HepG2 (cell line): Measurements from ENCODE around the gene SH2D3A. TPM values are rescaled to one million over a fixed set of nuclear protein-coding genes. Genes with fewer than 3 reads are reported as not detected.
A peak's percentile ranks its signal among the peaks of the same experiment; 100 is the strongest.

Experiments
- ARID2 ChIP-seq: sonication (generic); formaldehyde crosslinking; IDR thresholded peaks from 2 replicates; pipeline ENCODE4 v1.8.1; 2022; ENCODE audit warnings: mild to moderate bottlenecking, missing genetic modification reagents, borderline replicate concordance
- ASH2L ChIP-seq: fragments of 300-600, 200-600 bp; sonication (generic); IDR thresholded peaks from 2 replicates; pipeline ENCODE4 v1.7.0; 2017; ENCODE audit warnings: low read depth, mild to moderate bottlenecking, moderate library complexity, mixed read lengths, low read length; ENCODE audit not compliant: insufficient read length
- CCDC6 ChIP-seq: sonication (generic); formaldehyde crosslinking; IDR thresholded peaks from 2 replicates; pipeline ENCODE4 v1.8.1; 2022; ENCODE audit warnings: mild to moderate bottlenecking, missing genetic modification reagents, moderate library complexity
- GABPB1 ChIP-seq: IDR thresholded peaks from 2 replicates; pipeline ENCODE4 v1.6.1; 2016; ENCODE audit warnings: mild to moderate bottlenecking, missing genetic modification reagents, moderate library complexity, missing compliant biosample characterization
- KLF12 ChIP-seq: sonication (generic); formaldehyde crosslinking; IDR thresholded peaks from 2 replicates; pipeline ENCODE4 v1.4.0; 2020; ENCODE audit warnings: missing genetic modification reagents, borderline replicate concordance
- KMT2B ChIP-seq: IDR thresholded peaks from 2 replicates; pipeline ENCODE4 v1.6.1; 2016; ENCODE audit warnings: missing genetic modification reagents, missing compliant biosample characterization
- NFE2 ChIP-seq: sonication (generic); formaldehyde crosslinking; IDR thresholded peaks from 2 replicates; pipeline ENCODE4 v1.4.0; 2020; ENCODE audit warnings: missing genetic modification reagents
- NFE2L1 ChIP-seq: sonication (generic); formaldehyde crosslinking; IDR thresholded peaks from 2 replicates; pipeline ENCODE4 v1.4.0; 2020; ENCODE audit warnings: missing genetic modification reagents, mild to moderate bottlenecking, borderline replicate concordance
- NONO ChIP-seq, 2 experiments: fragments of 450-650 bp in 1 of 2; sonication (generic) in 1 of 2; formaldehyde crosslinking in 1 of 2; IDR thresholded peaks in 1 of 2; conservative IDR thresholded peaks in 1 of 2; 2 replicates each; pipeline versions ENCODE4 v1.6.1 to v1.8.0; 2017 to 2022; ENCODE audit warnings: mild to moderate bottlenecking in 1 of 2, missing genetic modification reagents in 1 of 2, moderate library complexity in 1 of 2
- TCF12 ChIP-seq, 2 experiments: fragments of 450-650 bp in 1 of 2; sonication (generic) in 1 of 2; formaldehyde crosslinking in 1 of 2; IDR thresholded peaks; 2 replicates each; pipeline versions ENCODE4 v1.6.1 to v1.8.0; 2017 to 2022; ENCODE audit warnings: antibody characterized with exemption in 1 of 2, mild to moderate bottlenecking in 1 of 2, missing genetic modification reagents in 1 of 2, moderate library complexity in 1 of 2
- XRCC5 ChIP-seq: fragments of 200-400 bp; formaldehyde crosslinking; optimal IDR thresholded peaks from 2 replicates; pipeline ENCODE3; 2017; ENCODE audit warnings: mild to moderate bottlenecking, low read length
- ZNF317 ChIP-seq: sonication (generic); formaldehyde crosslinking; IDR thresholded peaks from 2 replicates; pipeline ENCODE4 v1.5.0; 2020; ENCODE audit warnings: mild to moderate bottlenecking, missing genetic modification reagents
- ZNF496 ChIP-seq: sonication (generic); formaldehyde crosslinking; IDR thresholded peaks from 2 replicates; pipeline ENCODE4 v1.8.1; 2023; ENCODE audit warnings: mild to moderate bottlenecking, moderate library complexity, missing genetic modification reagents; ENCODE audit not compliant: insufficient replicate concordance
- ZNF782 ChIP-seq: sonication (generic); formaldehyde crosslinking; IDR thresholded peaks from 2 replicates; pipeline ENCODE4 v1.4.0; 2020; ENCODE audit warnings: missing genetic modification reagents, mild to moderate bottlenecking, borderline replicate concordance
- polyA plus RNA-seq, 8 experiments: library from polyadenylated mRNA; depleted of rRNA in 3 of 8; stranded (reverse) in 7 of 8; unstranded in 1 of 8; fragments of >200 nt; fragmentation: Illumina TruSeq in 4 of 8; extraction: Trizol in 4 of 8; gene quantifications; 2 replicates each; pipeline versions ENCODE4 v1.2.1 to v1.2.3, GENCODE V29; 2011 to 2016; ENCODE audit warnings: low read depth in 4 of 8, missing spikeins in 1 of 8, mixed read lengths in 1 of 8; ENCODE audit not compliant: insufficient read depth in 1 of 8
- total RNA-seq, 5 experiments: library from RNA; depleted of rRNA; stranded (reverse); fragments of >200 nt; fragmentation: Illumina TruSeq; extraction: Trizol; gene quantifications; 2 replicates each; pipeline ENCODE4 v1.2.3, GENCODE V29; 2016; ENCODE audit warnings: low read depth in 1 of 5
- TF ChIP-seq, protein P1 (sequence below): sonication (generic); formaldehyde crosslinking; IDR thresholded peaks from 2 replicates; pipeline ENCODE4 v1.8.0; 2022; ENCODE audit warnings: mild to moderate bottlenecking, missing genetic modification reagents; ENCODE audit not compliant: insufficient replicate concordance
- TF ChIP-seq, protein P2 (sequence below): IDR thresholded peaks from 2 replicates; pipeline ENCODE4 v1.6.1; 2018; ENCODE audit warnings: missing genetic modification reagents, mild to moderate bottlenecking, missing compliant biosample characterization
- TF ChIP-seq, protein P3 (sequence below): sonication (generic); formaldehyde crosslinking; IDR thresholded peaks from 2 replicates; pipeline ENCODE4 v1.5.0; 2020; ENCODE audit warnings: mild to moderate bottlenecking, missing genetic modification reagents
- TF ChIP-seq, protein P4 (sequence below): sonication (generic); formaldehyde crosslinking; IDR thresholded peaks from 2 replicates; pipeline ENCODE4 v1.5.0; 2020; ENCODE audit warnings: mild to moderate bottlenecking, missing genetic modification reagents, borderline replicate concordance

The SH2D3A gene
- total and polyA plus RNA-seq, 2 of the 13 experiments (the other 11 are each of a cell fraction or from before 2014, with no cell fraction given): 1.0 to 2.2 TPM

DNA sequence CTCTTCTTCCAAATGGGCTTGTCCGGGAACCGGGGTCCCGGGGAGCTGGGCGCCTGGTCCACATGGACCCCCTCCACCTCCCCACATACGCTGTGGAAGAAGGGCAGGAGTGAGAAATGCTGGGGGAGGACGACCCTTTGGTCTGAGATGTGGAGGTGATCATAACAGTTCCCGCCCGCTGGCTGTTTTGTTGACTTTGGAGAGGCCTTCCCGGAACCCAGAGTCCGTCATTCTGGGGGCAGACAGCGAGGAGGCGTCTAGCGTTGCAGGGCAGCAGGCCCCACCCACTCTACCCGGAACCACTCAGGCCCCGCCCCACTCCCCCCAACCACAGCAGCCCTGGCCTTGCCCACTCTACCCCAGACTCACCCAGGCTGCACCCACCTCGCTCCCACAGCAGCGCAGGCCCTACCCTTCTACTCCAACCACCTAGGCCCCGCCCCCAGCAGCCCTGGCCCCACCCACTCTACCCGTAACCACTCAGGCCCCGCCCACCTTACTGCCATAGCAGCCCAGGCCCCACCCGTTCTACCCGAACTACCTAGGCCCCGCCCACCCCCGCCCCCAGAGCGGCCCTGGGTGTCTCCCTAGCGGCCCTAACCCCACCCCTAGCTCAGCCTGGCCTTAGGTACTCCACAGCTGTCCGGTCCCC is 37.0 kb downstream of the SH2D3A start (continued):
- TF ChIP-seq, protein P1, sequence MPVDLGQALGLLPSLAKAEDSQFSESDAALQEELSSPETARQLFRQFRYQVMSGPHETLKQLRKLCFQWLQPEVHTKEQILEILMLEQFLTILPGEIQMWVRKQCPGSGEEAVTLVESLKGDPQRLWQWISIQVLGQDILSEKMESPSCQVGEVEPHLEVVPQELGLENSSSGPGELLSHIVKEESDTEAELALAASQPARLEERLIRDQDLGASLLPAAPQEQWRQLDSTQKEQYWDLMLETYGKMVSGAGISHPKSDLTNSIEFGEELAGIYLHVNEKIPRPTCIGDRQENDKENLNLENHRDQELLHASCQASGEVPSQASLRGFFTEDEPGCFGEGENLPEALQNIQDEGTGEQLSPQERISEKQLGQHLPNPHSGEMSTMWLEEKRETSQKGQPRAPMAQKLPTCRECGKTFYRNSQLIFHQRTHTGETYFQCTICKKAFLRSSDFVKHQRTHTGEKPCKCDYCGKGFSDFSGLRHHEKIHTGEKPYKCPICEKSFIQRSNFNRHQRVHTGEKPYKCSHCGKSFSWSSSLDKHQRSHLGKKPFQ (CRISPR knock-in tag): no peak
- TF ChIP-seq TCF12 (IDR thresholded peaks at IDR 0.05) (no peak), TCF12 (CRISPR knock-in tag; IDR thresholded peaks at IDR 0.05) (no peak), KLF12 (peak; percentile 82; the same call in 1 of the 2 replicates), CCDC6 (CRISPR knock-in tag) (peak; percentile 54; the same call in 1 of the 2 replicates), ZNF782 (CRISPR knock-in tag) (0 out of 2 replicates have a peak, but pooled peaks have one; percentile 11), ZNF496 (CRISPR knock-in tag) (no peak), NONO (IDR thresholded peaks at IDR 0.05) (no peak), NONO (CRISPR knock-in tag; conservative IDR thresholded peaks at IDR 0.05) (peak; percentile 55), NFE2 (no peak), ASH2L (peak; percentile 80), NFE2L1 (CRISPR knock-in tag) (no peak), GABPB1 (peak; percentile 76), ARID2 (no peak), XRCC5 (no peak), ZNF317 (CRISPR knock-in tag) (no peak), KMT2B (peak; percentile 74; the same call in 1 of the 2 replicates)
- TF ChIP-seq, protein P2, sequence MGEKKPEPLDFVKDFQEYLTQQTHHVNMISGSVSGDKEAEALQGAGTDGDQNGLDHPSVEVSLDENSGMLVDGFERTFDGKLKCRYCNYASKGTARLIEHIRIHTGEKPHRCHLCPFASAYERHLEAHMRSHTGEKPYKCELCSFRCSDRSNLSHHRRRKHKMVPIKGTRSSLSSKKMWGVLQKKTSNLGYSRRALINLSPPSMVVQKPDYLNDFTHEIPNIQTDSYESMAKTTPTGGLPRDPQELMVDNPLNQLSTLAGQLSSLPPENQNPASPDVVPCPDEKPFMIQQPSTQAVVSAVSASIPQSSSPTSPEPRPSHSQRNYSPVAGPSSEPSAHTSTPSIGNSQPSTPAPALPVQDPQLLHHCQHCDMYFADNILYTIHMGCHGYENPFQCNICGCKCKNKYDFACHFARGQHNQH (CRISPR knock-in tag): peak; percentile 80
- TF ChIP-seq, protein P3, sequence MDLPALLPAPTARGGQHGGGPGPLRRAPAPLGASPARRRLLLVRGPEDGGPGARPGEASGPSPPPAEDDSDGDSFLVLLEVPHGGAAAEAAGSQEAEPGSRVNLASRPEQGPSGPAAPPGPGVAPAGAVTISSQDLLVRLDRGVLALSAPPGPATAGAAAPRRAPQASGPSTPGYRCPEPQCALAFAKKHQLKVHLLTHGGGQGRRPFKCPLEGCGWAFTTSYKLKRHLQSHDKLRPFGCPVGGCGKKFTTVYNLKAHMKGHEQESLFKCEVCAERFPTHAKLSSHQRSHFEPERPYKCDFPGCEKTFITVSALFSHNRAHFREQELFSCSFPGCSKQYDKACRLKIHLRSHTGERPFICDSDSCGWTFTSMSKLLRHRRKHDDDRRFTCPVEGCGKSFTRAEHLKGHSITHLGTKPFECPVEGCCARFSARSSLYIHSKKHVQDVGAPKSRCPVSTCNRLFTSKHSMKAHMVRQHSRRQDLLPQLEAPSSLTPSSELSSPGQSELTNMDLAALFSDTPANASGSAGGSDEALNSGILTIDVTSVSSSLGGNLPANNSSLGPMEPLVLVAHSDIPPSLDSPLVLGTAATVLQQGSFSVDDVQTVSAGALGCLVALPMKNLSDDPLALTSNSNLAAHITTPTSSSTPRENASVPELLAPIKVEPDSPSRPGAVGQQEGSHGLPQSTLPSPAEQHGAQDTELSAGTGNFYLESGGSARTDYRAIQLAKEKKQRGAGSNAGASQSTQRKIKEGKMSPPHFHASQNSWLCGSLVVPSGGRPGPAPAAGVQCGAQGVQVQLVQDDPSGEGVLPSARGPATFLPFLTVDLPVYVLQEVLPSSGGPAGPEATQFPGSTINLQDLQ (CRISPR knock-in tag): no peak; the same call in 1 of the 2 replicates
- TF ChIP-seq, protein P4, sequence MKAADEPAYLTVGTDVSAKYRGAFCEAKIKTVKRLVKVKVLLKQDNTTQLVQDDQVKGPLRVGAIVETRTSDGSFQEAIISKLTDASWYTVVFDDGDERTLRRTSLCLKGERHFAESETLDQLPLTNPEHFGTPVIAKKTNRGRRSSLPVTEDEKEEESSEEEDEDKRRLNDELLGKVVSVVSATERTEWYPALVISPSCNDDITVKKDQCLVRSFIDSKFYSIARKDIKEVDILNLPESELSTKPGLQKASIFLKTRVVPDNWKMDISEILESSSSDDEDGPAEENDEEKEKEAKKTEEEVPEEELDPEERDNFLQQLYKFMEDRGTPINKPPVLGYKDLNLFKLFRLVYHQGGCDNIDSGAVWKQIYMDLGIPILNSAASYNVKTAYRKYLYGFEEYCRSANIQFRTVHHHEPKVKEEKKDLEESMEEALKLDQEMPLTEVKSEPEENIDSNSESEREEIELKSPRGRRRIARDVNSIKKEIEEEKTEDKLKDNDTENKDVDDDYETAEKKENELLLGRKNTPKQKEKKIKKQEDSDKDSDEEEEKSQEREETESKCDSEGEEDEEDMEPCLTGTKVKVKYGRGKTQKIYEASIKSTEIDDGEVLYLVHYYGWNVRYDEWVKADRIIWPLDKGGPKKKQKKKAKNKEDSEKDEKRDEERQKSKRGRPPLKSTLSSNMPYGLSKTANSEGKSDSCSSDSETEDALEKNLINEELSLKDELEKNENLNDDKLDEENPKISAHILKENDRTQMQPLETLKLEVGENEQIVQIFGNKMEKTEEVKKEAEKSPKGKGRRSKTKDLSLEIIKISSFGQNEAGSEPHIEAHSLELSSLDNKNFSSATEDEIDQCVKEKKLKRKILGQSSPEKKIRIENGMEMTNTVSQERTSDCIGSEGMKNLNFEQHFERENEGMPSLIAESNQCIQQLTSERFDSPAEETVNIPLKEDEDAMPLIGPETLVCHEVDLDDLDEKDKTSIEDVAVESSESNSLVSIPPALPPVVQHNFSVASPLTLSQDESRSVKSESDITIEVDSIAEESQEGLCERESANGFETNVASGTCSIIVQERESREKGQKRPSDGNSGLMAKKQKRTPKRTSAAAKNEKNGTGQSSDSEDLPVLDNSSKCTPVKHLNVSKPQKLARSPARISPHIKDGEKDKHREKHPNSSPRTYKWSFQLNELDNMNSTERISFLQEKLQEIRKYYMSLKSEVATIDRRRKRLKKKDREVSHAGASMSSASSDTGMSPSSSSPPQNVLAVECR (CRISPR knock-in tag): peak; percentile 73; the same call in 1 of the 2 replicates
